Lower lobe of right lung (tissue), 2 donors: ENCODE measurements around the gene SUSD1. TPM values are rescaled to one million over a fixed set of nuclear protein-coding genes. Genes with fewer than 3 reads are reported as not detected.

ENCODE experiments used
- ATAC-seq, 2 donors: fragments of 200-7000 bp; cut with Tn5 transposase; one replicate each; pipeline ENCODE4 v1.9.1; 2020 to 2022; ENCODE audit warnings: mild to moderate bottlenecking in 2 of 2, moderate library complexity in 2 of 2
- DNase-seq: peaks from one replicate; pipeline ENCODE4 v3.0.0-alpha.2; 2020
- H3K27ac ChIP-seq: fragments of 200-600 bp; one replicate; pipeline ENCODE4 v1.8.0; 2022
- H3K27me3 ChIP-seq: fragments of 200-600 bp; one replicate; pipeline ENCODE4 v1.8.0; 2022; ENCODE audit warnings: low read depth
- H3K36me3 ChIP-seq: fragments of 200-600 bp; one replicate; pipeline ENCODE4 v1.8.0; 2022; ENCODE audit warnings: mild to moderate bottlenecking
- H3K4me1 ChIP-seq: fragments of 200-600 bp; one replicate; pipeline ENCODE4 v1.8.0; 2022
- H3K4me3 ChIP-seq: fragments of 200-600 bp; one replicate; pipeline ENCODE4 v1.8.0; 2022; ENCODE audit warnings: mild to moderate bottlenecking
- H3K9me3 ChIP-seq: fragments of 200-600 bp; one replicate; pipeline ENCODE4 v1.8.0; 2022
- intact Hi-C: fragments of 100-400 bp; cut with DNase I; formaldehyde crosslinking; loops from one replicate; pipeline ENCODE4 v1.11.0; 2022
- total RNA-seq: library from RNA; stranded (reverse); fragmentation: NEBNext Ultra II Directional; extraction: Animal tissue kit (Norgen Biotek cat#: 25700); gene quantifications from one replicate; pipeline ENCODE4 v1.2.1, GENCODE V29; 2021
- TF ChIP-seq, protein P1 (sequence below): fragments of 200-600 bp; IDR thresholded peaks from one replicate; pipeline ENCODE4 v1.8.0; 2022; ENCODE audit warnings: antibody characterized with exemption, mild to moderate bottlenecking
- donor health status: DM: no; HTN: yes; CAD: no; lungs with severe emphysema.

The SUSD1 gene
- total RNA-seq, 1 donor from 2014 or later = 49.4 TPM

DNA sequence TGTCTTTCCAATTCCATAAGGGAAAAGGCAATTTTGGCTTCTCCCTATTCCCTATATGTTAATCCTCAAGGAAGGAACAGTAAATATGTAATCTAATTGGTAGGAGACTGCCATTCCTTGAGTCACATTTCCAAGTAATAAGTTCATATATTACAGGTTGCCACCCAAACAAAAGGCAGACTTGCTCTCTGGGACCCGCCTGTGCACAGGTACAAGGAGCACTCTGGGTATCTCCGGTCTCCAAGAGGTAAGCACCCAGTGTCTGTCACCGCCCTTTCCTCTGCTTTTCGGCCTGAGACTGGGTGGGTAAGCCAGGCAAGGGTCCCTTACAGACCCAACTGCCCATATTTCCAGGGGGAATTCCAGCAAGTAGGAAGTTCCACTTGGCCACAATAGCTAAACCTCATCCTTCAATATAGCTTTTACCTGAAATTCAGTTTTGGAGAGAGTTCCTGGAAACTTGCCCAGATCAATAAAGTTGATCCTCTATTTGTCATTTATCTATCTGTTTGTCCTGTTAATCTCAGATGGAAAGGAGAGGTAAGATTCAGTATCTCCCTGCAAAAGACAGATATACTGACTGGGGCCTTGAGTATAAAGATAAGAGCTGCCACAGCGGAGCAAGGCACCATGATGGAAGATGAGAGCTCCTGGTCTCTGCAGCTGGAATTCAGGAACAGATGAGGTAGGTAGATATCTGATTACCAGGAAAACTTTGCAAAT, 81.8 kb downstream of the SUSD1 start:
- H3K4me1 ChIP-seq = no peaks in the 10 kb centered on the region
- intact Hi-C loops = loop anchor here (10.0 kb wide), 1 partner anchor 261 kb away; no protein-coding TSS in a partner anchor
- no peaks in the 10 kb centered on the region for H3K36me3 ChIP-seq
- H3K27me3 ChIP-seq = no peaks in the 10 kb centered on the region
- H3K9me3 ChIP-seq = no peaks in the 10 kb centered on the region
- no peak for DNase-seq
- ATAC-seq = no peak
- no peak overlapping the region for H3K4me3 ChIP-seq
- H3K27ac ChIP-seq = no peak overlapping the region
- TF ChIP-seq, protein P1, sequence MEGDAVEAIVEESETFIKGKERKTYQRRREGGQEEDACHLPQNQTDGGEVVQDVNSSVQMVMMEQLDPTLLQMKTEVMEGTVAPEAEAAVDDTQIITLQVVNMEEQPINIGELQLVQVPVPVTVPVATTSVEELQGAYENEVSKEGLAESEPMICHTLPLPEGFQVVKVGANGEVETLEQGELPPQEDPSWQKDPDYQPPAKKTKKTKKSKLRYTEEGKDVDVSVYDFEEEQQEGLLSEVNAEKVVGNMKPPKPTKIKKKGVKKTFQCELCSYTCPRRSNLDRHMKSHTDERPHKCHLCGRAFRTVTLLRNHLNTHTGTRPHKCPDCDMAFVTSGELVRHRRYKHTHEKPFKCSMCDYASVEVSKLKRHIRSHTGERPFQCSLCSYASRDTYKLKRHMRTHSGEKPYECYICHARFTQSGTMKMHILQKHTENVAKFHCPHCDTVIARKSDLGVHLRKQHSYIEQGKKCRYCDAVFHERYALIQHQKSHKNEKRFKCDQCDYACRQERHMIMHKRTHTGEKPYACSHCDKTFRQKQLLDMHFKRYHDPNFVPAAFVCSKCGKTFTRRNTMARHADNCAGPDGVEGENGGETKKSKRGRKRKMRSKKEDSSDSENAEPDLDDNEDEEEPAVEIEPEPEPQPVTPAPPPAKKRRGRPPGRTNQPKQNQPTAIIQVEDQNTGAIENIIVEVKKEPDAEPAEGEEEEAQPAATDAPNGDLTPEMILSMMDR = no peak

DNA sequence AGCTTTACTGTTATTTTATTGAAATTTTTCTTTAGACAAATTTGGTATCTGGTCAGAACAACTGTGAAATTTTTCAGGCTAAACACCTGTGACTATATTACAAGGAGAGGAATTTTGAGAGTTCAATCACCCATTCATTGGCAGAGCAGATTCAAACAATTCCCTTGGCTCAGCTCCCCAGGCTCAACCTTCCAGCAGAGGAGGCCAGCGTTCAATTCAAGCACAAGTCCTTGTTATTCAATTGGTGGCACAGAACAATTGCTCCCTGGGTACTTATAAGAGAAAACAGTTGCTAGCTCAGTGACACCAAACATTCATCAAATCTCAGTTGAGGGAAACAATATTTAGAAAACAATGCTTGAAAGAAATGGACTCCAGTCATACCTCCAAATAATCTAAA, 83.3 kb downstream of the SUSD1 start:
- no peaks in the 10 kb centered on the region for H3K4me1 ChIP-seq
- H3K27me3 ChIP-seq = no peaks in the 10 kb centered on the region
- no peak overlapping the region for H3K27ac ChIP-seq
- intact Hi-C loops = loop anchor here (10.0 kb wide), 1 partner anchor 263 kb away; no protein-coding TSS in a partner anchor
- TF ChIP-seq, protein P1 = peak; percentile 14
- no peaks in the 10 kb centered on the region for H3K36me3 ChIP-seq
- DNase-seq (no peak), ATAC-seq (no peak)
- no peaks in the 10 kb centered on the region for H3K9me3 ChIP-seq
- H3K4me3 ChIP-seq = no peak overlapping the region

DNA sequence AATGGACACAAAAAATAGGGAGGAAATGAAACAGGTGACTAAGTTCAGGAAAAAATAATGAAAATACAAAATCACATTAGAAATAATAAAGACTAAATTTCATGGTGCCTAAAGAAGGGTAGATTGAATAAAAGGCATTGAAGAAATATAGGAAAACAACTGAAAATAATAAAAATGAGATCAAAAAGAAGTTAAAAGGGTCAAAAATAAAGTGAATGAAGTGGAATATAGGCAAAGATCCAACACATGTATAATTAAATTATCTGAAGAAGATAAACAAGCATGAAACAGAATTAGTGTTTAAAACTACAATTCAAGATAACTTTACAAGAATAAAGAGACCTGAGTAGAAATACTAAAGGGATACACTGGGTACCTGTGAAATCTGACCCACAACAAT, 87.6 kb downstream of the SUSD1 start:
- H3K4me1 ChIP-seq = no peaks in the 10 kb centered on the region
- intact Hi-C loops = no loop called here
- H3K36me3 ChIP-seq = no peaks in the 10 kb centered on the region
- DNase-seq = no peak
- H3K27ac ChIP-seq = no peak overlapping the region
- H3K9me3 ChIP-seq = no peaks in the 10 kb centered on the region
- H3K4me3 ChIP-seq = no peak overlapping the region
- TF ChIP-seq, protein P1 = no peak
- no peak for ATAC-seq
- no peaks in the 10 kb centered on the region for H3K27me3 ChIP-seq

DNA sequence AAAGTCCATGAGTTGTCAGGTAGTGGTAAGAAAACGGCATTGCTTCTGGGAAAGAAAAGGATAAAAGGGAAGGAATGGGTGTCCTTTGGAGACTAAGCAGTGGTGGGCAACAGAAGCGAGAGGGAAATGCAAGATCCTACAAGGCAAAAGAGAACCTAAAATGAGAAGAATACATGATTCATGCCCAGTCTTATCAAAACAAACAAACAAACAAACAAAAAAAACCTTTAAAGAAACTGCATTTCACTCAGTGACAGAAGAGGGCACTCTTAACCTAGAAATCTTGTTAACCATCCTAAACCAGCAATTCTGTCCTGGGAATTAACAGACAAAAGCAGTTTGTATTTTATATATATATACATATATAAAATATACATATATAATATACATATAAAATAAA, 88.5 kb downstream of the SUSD1 start:
- Histone ChIP-seq H3K36me3 (no peaks in the 10 kb centered on the region), H3K4me1 (no peaks in the 10 kb centered on the region), H3K4me3 (no peak overlapping the region), H3K9me3 (no peaks in the 10 kb centered on the region), H3K27me3 (no peaks in the 10 kb centered on the region), H3K27ac (no peak overlapping the region)
- no peak for ATAC-seq
- TF ChIP-seq, protein P1 = peak; percentile 46
- no peak for DNase-seq
- intact Hi-C loops = no loop called here

DNA sequence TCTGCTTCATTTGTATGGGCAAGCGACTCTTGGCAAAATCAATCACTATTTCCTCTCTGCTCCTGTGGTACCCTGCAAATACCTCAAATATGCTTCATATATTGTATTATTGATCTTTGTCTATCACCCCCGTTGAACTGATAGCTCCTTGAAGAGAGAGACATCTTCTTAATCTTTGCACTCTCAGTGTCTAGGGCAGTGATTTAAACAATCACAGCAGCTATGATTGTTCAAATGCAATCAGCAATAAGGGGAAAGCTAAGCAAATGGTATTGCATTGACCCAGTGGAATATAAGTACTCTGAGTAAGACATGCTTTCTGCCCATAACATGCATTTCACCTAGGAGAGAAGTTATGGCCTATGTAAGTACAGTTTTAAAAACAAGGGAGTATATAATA, 90.2 kb downstream of the SUSD1 start:
- Histone ChIP-seq H3K9me3 (no peaks in the 10 kb centered on the region), H3K27ac (no peak overlapping the region), H3K27me3 (no peaks in the 10 kb centered on the region), H3K36me3 (no peaks in the 10 kb centered on the region), H3K4me3 (no peak overlapping the region), H3K4me1 (no peaks in the 10 kb centered on the region)
- intact Hi-C loops = no loop called here
- TF ChIP-seq, protein P1 = no peak
- no peak for DNase-seq
- no peak for ATAC-seq
